Adipocyte (in vitro differentiated cells): ENCODE results near the gene LEKR1.
A peak's percentile ranks its signal among the peaks of the same experiment; 100 is the strongest.

ENCODE experiments used
- DNase-seq: peaks from one replicate; pipeline ENCODE4 v3.0.0-alpha.2; 2015; ENCODE audit warnings: low read depth
- H3K27me3 ChIP-seq: replicated peaks from 2 replicates; pipeline ENCODE4 v1.7.0; 2013; ENCODE audit warnings: mild to moderate bottlenecking, low read length, moderate library complexity; ENCODE audit not compliant: control insufficient read depth, insufficient read depth
- H3K36me3 ChIP-seq: 2 replicates; pipeline ENCODE4 v1.7.0; 2013; ENCODE audit warnings: low read length, mild to moderate bottlenecking, moderate library complexity; ENCODE audit not compliant: control insufficient read depth, insufficient read depth, severe bottlenecking
- H3K4me1 ChIP-seq: 2 replicates; pipeline ENCODE4 v1.7.0; 2013; ENCODE audit warnings: mild to moderate bottlenecking, low read length, moderate library complexity; ENCODE audit not compliant: control insufficient read depth, insufficient read depth
- H3K4me3 ChIP-seq: 2 replicates; pipeline ENCODE4 v1.7.0; 2013; ENCODE audit warnings: mild to moderate bottlenecking, low read length, moderate library complexity
- H3K9ac ChIP-seq: 2 replicates; pipeline ENCODE4 v1.7.0; 2013; ENCODE audit warnings: mild to moderate bottlenecking, low read length, moderate library complexity
- H3K9me3 ChIP-seq: 2 replicates; pipeline ENCODE4 v1.7.0; 2013; ENCODE audit warnings: mild to moderate bottlenecking, low read length, moderate library complexity; ENCODE audit not compliant: control insufficient read depth

The LEKR1 gene

DNA sequence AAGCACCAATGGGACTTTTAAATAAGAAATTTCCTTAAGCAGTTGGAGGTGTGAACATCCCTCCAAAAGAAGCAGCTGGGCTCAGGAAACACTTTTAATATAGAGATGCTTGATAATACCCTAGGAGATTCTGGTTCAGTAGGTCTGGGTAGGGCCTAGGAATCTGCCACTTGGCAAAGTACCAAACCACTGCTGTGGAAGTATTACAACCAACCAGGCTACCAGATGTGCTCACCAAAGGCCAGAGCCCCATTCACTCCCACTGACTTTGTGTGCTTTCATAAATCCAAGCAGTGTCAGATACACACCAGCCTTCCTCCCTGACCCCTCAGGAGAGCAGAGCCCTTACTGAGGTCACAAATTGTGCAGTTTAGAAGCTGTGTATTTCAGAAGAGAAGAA is 171.2 kb downstream of the LEKR1 start:
- H3K9me3 ChIP-seq: no peaks in the 10 kb centered on the region
- no peak overlapping the region for H3K4me3 ChIP-seq
- H3K36me3 ChIP-seq: no peaks in the 10 kb centered on the region
- H3K9ac ChIP-seq: no peak overlapping the region
- DNase-seq: peak; percentile 24
- H3K27me3 ChIP-seq: no peaks in the 10 kb centered on the region
- H3K4me1 ChIP-seq: no peaks in the 10 kb centered on the region

DNA sequence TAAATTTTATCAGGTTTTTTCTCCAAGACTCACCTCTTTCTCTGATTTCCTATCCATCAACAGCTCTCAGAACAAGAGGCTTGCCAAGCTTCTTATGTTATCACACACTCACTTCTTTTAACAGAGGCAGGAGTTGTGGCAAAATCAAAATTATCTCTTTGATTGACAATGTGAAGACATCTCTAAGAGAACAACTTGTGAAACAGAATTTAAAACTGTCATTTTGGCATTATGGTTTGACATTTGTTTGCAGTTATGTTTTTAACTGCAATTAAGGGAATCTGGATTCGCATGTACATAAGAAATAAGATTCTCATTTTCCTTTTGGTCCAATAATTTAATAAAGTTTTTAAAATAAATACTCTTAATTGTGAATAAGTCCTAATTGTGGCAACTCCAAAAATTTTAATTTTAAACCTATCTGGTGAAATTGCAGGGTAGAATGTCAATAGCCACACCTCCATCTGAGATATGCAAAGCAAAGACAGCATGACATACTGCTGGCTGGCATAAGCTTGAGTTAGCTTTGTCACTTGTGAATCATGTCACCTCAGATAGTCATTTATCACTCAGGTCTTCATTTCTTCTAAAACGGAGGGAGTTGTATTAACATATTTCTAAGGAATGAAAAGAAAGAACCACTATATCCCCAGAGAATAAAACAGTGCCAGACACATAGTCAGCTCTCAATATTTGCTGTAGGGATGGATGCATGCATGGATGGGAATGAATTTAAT is 175.2 kb downstream of the LEKR1 start:
- no peak for DNase-seq
- Histone ChIP-seq H3K9ac (no peak overlapping the region), H3K27me3 (no peaks in the 10 kb centered on the region), H3K4me3 (no peak overlapping the region), H3K36me3 (no peaks in the 10 kb centered on the region), H3K9me3 (no peaks in the 10 kb centered on the region), H3K4me1 (no peaks in the 10 kb centered on the region)

GRCh38 chr3:157021679-157022078 is 195.5 kb downstream of the LEKR1 start:
- Histone ChIP-seq H3K9ac (no peak overlapping the region), H3K9me3 (peaks cover 2% of the 10 kb centered on the region), H3K4me3 (no peak overlapping the region), H3K36me3 (no peaks in the 10 kb centered on the region), H3K4me1 (no peaks in the 10 kb centered on the region), H3K27me3 (no peaks in the 10 kb centered on the region)
- DNase-seq: no peak

DNA sequence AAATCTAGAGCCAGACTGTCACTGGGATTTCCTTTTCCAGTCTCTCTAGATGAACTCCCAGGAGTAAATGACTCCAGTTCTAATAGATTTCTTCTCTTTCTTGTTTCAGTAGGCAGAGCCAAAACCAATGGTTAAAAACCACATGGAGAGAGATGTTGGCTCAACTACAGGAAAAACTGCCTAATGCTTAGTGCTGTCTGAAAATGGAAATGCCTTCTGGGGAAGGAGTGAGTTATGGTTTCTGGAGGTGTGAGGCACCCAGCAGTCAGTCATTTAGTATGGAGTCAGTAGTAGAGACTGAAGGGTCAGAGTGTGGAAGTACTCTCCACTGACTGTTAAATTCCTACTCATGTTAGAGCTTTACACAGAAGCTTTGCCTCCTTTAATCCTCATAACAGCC is 197.1 kb downstream of the LEKR1 start:
- H3K9me3 ChIP-seq: no peaks in the 10 kb centered on the region
- H3K9ac ChIP-seq: no peak overlapping the region
- no peaks in the 10 kb centered on the region for H3K27me3 ChIP-seq
- H3K4me3 ChIP-seq: no peak overlapping the region
- H3K36me3 ChIP-seq: no peaks in the 10 kb centered on the region
- H3K4me1 ChIP-seq: no peaks in the 10 kb centered on the region
- no peak for DNase-seq

DNA sequence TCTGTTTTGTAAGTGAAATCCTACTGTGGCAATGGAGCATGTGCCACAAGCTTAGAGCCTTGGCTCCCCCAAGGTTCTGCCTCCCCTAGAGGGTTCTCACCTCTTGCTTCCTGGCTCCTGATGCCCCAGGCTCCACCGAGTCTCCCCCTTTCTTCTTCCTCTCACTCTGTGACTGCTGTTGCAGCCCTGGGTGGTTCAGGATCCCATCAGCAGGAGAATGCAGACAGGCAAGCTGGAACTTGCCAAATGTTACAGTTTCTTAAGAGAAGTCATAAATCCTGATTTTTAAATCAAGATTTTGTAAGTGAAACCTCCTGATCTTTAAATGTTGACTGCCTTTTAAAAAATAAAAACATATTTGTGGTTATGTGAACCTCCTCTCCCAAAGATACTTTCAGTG is 199.9 kb downstream of the LEKR1 start:
- H3K9ac ChIP-seq: no peak overlapping the region
- DNase-seq: peak; percentile 9
- no peaks in the 10 kb centered on the region for H3K27me3 ChIP-seq
- H3K9me3 ChIP-seq: peaks cover 14% of the 10 kb centered on the region
- no peak overlapping the region for H3K4me3 ChIP-seq
- no peaks in the 10 kb centered on the region for H3K36me3 ChIP-seq
- no peaks in the 10 kb centered on the region for H3K4me1 ChIP-seq

DNA sequence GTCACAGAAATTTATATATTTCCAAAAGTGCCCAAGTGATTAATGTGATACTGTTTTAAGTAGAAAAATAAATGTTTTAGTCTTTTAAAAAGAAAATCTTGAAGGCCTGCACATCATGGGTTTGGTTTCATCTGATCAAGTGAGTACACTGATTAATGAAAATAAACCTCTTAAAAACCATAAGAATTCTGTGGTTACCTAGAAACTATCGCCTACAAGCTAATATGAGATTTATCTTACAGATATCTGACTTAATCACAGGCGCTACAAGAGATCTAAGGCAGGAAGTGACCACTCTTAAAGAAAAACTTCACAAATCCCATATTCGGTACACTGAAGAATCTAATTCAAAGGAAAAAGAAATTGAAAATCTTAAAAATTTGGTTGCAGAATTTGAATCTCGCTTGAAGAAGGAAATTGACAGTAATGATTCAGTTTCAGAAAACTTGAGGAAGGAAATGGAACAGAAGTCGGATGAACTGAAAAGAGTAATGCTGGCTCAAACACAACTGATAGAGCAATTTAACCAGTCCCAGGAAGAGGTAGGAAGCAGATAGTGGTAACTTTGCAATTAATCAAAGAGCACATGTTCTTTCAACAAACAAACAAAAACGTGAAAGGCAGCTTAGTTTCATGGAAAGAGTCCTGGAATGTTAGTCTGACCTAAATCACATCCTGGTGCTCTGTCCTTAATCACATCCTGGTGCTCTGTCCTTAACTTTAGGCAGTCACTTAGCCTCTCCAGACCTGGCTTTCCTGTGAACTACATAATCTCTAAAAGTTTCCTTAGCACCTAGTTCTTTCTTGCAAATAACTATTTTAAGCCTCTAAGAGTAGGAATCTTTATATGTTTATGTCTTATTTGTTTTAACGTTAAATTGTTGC is 201.9 kb downstream of the LEKR1 start:
- Histone ChIP-seq H3K9ac (no peak overlapping the region), H3K27me3 (no peaks in the 10 kb centered on the region), H3K36me3 (no peaks in the 10 kb centered on the region), H3K4me3 (no peak overlapping the region), H3K9me3 (peaks cover 14% of the 10 kb centered on the region), H3K4me1 (no peaks in the 10 kb centered on the region)
- no peak for DNase-seq

GRCh38 chr3:157029365-157029790 is 203.2 kb downstream of the LEKR1 start:
- no peak overlapping the region for H3K4me3 ChIP-seq
- no peaks in the 10 kb centered on the region for H3K4me1 ChIP-seq
- H3K36me3 ChIP-seq: no peaks in the 10 kb centered on the region
- H3K27me3 ChIP-seq: no peaks in the 10 kb centered on the region
- no peak overlapping the region for H3K9ac ChIP-seq
- H3K9me3 ChIP-seq: peaks cover 14% of the 10 kb centered on the region
- no peak for DNase-seq

DNA sequence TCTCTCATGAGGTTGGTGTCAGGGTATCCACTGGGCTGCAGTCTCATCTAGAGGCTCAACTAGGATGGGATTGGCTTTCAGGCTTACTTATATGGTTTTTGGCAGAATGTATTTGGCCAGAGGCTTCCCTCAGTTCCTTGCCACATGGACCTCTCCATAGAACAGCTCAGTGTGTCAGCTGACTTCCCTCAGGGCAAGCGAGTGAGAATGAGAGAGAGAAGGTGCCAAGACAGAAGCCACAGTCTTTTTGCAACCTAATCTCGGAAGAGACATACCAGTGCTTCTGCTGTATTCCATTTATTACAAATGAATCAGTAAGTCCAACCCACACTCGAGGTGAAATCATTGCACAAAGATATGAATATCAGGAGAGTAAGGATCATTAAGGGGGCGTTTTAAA is 204.6 kb downstream of the LEKR1 start:
- Histone ChIP-seq H3K27me3 (no peaks in the 10 kb centered on the region), H3K9ac (no peak overlapping the region), H3K4me3 (no peak overlapping the region), H3K9me3 (peaks cover 14% of the 10 kb centered on the region), H3K36me3 (no peaks in the 10 kb centered on the region), H3K4me1 (no peaks in the 10 kb centered on the region)
- DNase-seq: no peak

- H3K4me1 ChIP-seq: no peaks in the 10 kb centered on the region
- no peak for DNase-seq
- H3K9me3 ChIP-seq: peaks cover 22% of the 10 kb centered on the region
- no peaks in the 10 kb centered on the region for H3K27me3 ChIP-seq
- H3K9ac ChIP-seq: no peak overlapping the region
- H3K36me3 ChIP-seq: no peaks in the 10 kb centered on the region
- no peak overlapping the region for H3K4me3 ChIP-seq
Measured at GRCh38 chr3:157033001-157033400, 206.8 kb downstream of the LEKR1 start.

DNA sequence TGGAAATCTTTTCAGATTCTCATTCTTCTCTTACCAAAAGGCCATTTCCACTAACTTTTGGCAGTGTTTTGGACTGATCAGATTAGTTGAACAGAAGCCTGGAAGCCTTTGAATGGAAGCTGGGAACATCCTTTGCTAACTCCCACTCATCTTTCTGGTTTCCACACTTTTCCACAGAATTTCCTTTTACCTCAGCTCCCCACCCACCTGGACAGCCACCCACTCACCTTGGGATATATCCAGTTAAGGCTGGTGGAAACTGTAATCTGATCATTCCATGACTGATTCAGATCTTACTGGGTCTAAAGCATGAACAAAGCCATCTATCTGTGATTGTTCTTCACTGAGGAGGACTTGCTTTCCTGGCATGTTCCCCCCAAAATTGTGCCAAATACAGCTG is 214.3 kb downstream of the LEKR1 start:
- no peak overlapping the region for H3K4me3 ChIP-seq
- no peak overlapping the region for H3K9ac ChIP-seq
- no peaks in the 10 kb centered on the region for H3K27me3 ChIP-seq
- DNase-seq: no peak
- H3K9me3 ChIP-seq: peaks cover 8% of the 10 kb centered on the region
- no peaks in the 10 kb centered on the region for H3K36me3 ChIP-seq
- H3K4me1 ChIP-seq: peaks cover 4% of the 10 kb centered on the region

- H3K9me3 ChIP-seq: no peaks in the 10 kb centered on the region
- H3K9ac ChIP-seq: no peak overlapping the region
- DNase-seq: no peak
- H3K27me3 ChIP-seq: no peaks in the 10 kb centered on the region
- peaks cover 4% of the 10 kb centered on the region for H3K4me1 ChIP-seq
- H3K36me3 ChIP-seq: no peaks in the 10 kb centered on the region
- no peak overlapping the region for H3K4me3 ChIP-seq
Measured at GRCh38 chr3:157042226-157042625, 216.1 kb downstream of the LEKR1 start.
